ENCODE data around the gene DROSHA.

DROSHA gene

DNA sequence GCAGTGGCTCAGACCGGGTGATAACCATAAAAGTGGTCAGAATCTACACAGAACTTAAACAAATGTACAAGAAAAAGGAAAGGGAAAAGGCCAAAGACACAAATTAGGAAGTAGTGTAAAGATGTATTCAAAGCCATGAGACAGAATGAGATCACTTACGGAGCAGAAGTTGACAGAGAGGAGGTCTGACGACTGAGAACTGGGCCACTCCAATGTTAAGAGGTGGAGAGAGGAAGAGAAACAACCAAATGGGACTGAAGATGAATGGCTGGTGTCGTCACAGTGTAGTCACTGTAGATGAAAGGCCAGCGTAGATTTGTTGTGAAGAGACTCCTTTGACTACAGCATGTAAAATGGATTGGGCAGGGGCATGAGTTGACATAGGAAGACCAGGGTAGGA is 114.4 kb downstream of the DROSHA start:
- peaks cover 84% of the 10 kb centered on the region for H3K36me3 ChIP-seq (ENCODE audit: control insufficient read depth, insufficient read depth, low read length)
- no peaks in the 10 kb centered on the region for H3K4me1 ChIP-seq (ENCODE audit: control insufficient read depth, insufficient read depth, low read length)
- H3K9ac ChIP-seq (ENCODE audit: low read depth, low read length) = no peak overlapping the region
- no peak overlapping the region for H3K4me3 ChIP-seq (ENCODE audit: low read depth, low read length)
- no peak overlapping the region for H3K27ac ChIP-seq (ENCODE audit: low read depth, low read length)
- no peaks in the 10 kb centered on the region for H3K27me3 ChIP-seq (ENCODE audit: control insufficient read depth, insufficient read depth, low read length)
- H3K9me3 ChIP-seq (ENCODE audit: control insufficient read depth, insufficient read depth, low read length) = no peaks in the 10 kb centered on the region

DNA sequence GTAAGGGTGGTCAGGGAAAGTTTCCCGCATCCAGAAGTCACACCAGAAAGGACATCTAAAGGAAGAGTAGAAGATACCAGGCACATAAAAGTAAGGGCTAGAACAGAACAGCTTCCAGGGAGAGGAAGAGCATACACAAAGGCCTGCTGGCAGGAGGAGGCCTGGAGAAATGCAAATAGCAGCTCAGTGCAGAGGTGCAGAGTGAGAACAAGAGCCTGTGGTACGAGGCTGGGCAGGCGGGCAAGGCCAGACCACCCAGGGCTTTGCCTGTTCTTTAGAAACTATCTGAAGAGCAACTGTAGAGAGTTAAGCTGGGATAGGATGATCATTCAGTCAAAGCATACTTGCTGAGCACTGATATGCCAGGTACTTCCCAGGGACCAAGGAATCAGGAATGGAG is 115.3 kb downstream of the DROSHA start:
- Histone ChIP-seq H3K4me1 (ENCODE audit: control insufficient read depth, insufficient read depth, low read length) (no peaks in the 10 kb centered on the region), H3K9ac (ENCODE audit: low read depth, low read length) (no peak overlapping the region), H3K27ac (ENCODE audit: low read depth, low read length) (no peak overlapping the region), H3K9me3 (ENCODE audit: control insufficient read depth, insufficient read depth, low read length) (no peaks in the 10 kb centered on the region), H3K27me3 (ENCODE audit: control insufficient read depth, insufficient read depth, low read length) (no peaks in the 10 kb centered on the region), H3K36me3 (ENCODE audit: control insufficient read depth, insufficient read depth, low read length) (peaks cover 84% of the 10 kb centered on the region), H3K4me3 (ENCODE audit: low read depth, low read length) (no peak overlapping the region)

DNA sequence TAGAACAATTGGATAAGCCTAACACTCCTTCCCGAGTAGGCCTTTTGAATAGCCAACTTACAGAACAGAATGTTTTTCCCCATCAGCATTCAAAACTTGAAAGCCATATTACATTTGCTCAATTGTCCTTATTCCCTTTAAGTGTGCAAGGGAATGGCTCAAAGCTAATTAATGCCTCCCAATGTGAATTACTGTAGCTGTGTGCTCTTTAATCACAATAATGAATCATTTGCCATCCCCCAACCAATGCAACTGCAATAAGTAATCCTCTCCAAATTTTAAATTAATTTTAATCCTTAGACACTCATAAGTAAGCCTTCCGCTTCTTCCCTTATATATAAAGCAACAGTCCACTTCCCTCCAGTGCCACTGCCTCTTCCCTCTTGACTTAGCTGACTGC is 115.9 kb downstream of the DROSHA start:
- Histone ChIP-seq H3K9me3 (ENCODE audit: control insufficient read depth, insufficient read depth, low read length) (no peaks in the 10 kb centered on the region), H3K36me3 (ENCODE audit: control insufficient read depth, insufficient read depth, low read length) (peaks cover 79% of the 10 kb centered on the region), H3K4me1 (ENCODE audit: control insufficient read depth, insufficient read depth, low read length) (no peaks in the 10 kb centered on the region), H3K4me3 (ENCODE audit: low read depth, low read length) (no peak overlapping the region), H3K9ac (ENCODE audit: low read depth, low read length) (no peak overlapping the region), H3K27me3 (ENCODE audit: control insufficient read depth, insufficient read depth, low read length) (no peaks in the 10 kb centered on the region), H3K27ac (ENCODE audit: low read depth, low read length) (no peak overlapping the region)

DNA sequence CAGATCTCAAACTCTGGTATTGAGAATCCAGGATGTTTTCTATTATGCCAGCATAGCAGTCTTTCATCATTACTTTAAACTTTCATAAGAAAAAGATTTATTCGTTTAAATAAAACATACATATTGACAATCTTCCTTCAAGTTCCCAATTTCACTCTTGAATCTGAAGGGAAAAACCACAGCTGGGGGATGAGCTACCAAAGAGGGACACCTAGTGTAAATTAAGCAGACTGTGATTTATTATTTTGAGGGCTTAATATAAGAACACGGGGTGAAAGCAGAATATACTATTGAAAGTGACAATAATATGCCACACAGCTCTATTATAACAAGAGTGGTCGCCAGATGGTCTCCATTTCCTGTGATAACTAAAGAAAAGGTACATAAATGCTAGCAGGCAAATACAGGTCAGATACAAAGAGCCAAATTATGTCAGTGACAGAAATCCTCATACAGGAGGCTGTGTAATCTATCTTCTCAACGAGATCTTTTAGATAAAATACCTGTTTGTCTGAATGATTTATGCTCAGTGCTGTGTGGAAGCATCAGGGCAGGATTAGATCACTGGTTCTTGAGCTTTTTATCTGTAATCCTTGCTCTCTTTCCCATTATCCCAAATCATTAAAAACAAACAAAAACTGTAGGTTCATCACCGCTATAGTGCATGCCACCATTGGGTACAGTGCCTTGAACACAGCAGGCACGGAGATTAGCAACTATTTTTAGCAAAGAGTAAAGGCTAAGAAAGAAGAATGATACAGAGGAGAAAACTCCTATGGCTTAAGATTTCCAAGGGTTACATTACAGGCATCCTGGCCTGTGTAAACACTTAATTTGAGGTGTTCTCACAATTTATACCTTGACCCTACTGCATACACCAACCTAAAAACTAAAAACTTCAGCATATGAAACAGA is 116.6 kb downstream of the DROSHA start:
- H3K36me3 ChIP-seq (ENCODE audit: control insufficient read depth, insufficient read depth, low read length) = peaks cover 79% of the 10 kb centered on the region
- no peaks in the 10 kb centered on the region for H3K9me3 ChIP-seq (ENCODE audit: control insufficient read depth, insufficient read depth, low read length)
- H3K4me1 ChIP-seq (ENCODE audit: control insufficient read depth, insufficient read depth, low read length) = no peaks in the 10 kb centered on the region
- H3K27me3 ChIP-seq (ENCODE audit: control insufficient read depth, insufficient read depth, low read length) = no peaks in the 10 kb centered on the region
- H3K4me3 ChIP-seq (ENCODE audit: low read depth, low read length) = no peak overlapping the region
- H3K9ac ChIP-seq (ENCODE audit: low read depth, low read length) = no peak overlapping the region
- H3K27ac ChIP-seq (ENCODE audit: low read depth, low read length) = no peak overlapping the region

DNA sequence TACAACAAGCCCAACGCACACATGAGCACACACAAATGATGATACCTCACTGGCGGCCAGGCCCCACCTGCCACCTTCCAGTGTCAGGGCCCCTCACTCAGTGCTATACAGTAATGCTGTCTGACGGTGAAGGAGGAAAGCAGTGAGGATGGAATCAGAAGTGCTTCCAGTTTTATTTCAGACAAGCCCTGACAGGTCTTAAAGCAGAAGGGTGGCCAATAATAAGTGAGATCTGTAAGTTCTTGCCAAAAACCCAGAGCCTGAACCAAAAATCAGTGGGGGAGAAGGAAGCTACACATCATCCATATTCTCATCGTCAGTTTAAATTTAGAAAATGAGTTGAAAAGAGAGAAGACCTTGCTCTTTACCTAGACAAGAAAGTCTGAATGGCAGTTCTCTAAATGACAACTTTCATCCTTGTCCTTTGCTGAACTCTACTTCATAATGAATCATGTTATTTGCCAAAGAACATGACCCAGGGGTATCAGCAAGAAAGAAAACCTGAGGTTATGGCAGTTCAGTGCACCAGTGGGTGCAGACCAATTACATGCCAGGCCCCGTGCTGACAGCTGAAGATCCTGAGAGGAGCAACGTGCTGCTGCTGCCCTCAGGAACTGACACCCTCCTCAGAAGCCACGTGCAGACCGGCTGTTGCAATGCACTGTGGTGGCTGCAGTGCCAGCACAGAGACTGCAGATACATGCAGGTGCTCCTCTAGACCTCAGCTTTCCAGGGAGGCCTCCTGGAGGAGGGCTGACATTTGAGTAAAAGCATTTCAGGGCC is 118.7 kb downstream of the DROSHA start:
- no peaks in the 10 kb centered on the region for H3K9me3 ChIP-seq (ENCODE audit: control insufficient read depth, insufficient read depth, low read length)
- H3K27ac ChIP-seq (ENCODE audit: low read depth, low read length) = no peak overlapping the region
- H3K9ac ChIP-seq (ENCODE audit: low read depth, low read length) = no peak overlapping the region
- no peak overlapping the region for H3K4me3 ChIP-seq (ENCODE audit: low read depth, low read length)
- H3K36me3 ChIP-seq (ENCODE audit: control insufficient read depth, insufficient read depth, low read length) = peaks cover 77% of the 10 kb centered on the region
- no peaks in the 10 kb centered on the region for H3K27me3 ChIP-seq (ENCODE audit: control insufficient read depth, insufficient read depth, low read length)
- no peaks in the 10 kb centered on the region for H3K4me1 ChIP-seq (ENCODE audit: control insufficient read depth, insufficient read depth, low read length)

DNA sequence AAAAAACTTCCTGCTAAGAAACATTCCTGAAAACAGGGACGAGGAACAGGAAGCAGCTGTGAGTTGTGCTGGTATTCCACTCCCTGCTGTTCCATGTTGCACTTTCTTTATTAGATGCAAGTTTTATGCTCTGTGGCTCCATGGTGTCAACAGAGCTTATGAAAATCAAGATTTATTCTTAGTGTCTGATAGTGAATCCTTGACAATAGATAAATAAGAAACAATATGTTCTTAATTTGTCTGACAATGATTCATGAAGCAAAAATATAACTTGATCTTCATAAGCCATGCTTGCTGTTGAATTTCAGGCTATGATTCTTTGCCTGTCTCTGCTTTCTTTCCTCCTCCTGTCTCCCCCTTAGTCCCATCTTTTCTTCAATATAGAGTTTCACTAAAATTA is 119.6 kb downstream of the DROSHA start:
- Histone ChIP-seq H3K4me3 (ENCODE audit: low read depth, low read length) (no peak overlapping the region), H3K27ac (ENCODE audit: low read depth, low read length) (no peak overlapping the region), H3K27me3 (ENCODE audit: control insufficient read depth, insufficient read depth, low read length) (no peaks in the 10 kb centered on the region), H3K9me3 (ENCODE audit: control insufficient read depth, insufficient read depth, low read length) (no peaks in the 10 kb centered on the region), H3K4me1 (ENCODE audit: control insufficient read depth, insufficient read depth, low read length) (no peaks in the 10 kb centered on the region), H3K36me3 (ENCODE audit: control insufficient read depth, insufficient read depth, low read length) (peaks cover 77% of the 10 kb centered on the region), H3K9ac (ENCODE audit: low read depth, low read length) (no peak overlapping the region)

DNA sequence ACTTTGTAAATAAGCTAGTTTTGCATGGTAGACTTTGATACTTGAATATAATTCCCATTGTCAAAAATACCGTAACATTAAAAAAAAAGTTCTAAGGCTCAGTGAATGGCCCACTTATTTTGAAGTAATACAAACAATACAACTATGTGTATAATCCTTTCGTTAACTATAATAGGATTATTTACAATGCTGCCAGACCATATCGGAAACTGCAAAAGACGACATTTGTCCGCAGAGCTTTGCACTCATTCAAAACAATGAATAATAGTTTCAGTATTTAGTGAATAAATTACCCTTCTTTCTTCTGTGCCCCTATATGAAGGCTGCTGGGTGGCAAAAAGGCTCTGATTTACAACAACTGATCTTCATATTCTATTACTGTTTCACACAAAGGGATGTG is 121.8 kb downstream of the DROSHA start:
- Histone ChIP-seq H3K27ac (ENCODE audit: low read depth, low read length) (no peak overlapping the region), H3K9me3 (ENCODE audit: control insufficient read depth, insufficient read depth, low read length) (no peaks in the 10 kb centered on the region), H3K4me3 (ENCODE audit: low read depth, low read length) (no peak overlapping the region), H3K36me3 (ENCODE audit: control insufficient read depth, insufficient read depth, low read length) (peaks cover 77% of the 10 kb centered on the region), H3K9ac (ENCODE audit: low read depth, low read length) (no peak overlapping the region), H3K4me1 (ENCODE audit: control insufficient read depth, insufficient read depth, low read length) (no peaks in the 10 kb centered on the region), H3K27me3 (ENCODE audit: control insufficient read depth, insufficient read depth, low read length) (no peaks in the 10 kb centered on the region)

DNA sequence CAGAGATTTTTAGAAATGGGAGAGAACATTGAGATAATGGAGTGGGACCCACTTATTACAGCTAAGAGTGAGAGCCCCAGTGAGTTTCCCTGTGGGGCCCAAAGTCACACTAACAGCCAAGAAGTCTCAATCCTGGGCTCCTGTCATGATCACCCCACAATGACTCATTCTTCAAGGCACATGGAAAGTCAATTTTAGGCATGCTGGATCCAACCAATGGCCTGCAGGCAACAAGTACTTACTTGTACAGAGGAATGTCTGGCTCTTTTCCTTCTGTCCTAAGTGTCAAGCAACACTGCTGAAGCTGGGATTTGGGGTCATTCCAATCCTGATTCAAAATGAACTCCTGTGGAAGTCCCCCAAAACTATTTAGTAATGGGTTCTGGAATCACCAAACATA is 123.1 kb downstream of the DROSHA start:
- Histone ChIP-seq H3K4me1 (ENCODE audit: control insufficient read depth, insufficient read depth, low read length) (no peaks in the 10 kb centered on the region), H3K9me3 (ENCODE audit: control insufficient read depth, insufficient read depth, low read length) (no peaks in the 10 kb centered on the region), H3K4me3 (ENCODE audit: low read depth, low read length) (no peak overlapping the region), H3K27ac (ENCODE audit: low read depth, low read length) (no peak overlapping the region), H3K9ac (ENCODE audit: low read depth, low read length) (no peak overlapping the region), H3K36me3 (ENCODE audit: control insufficient read depth, insufficient read depth, low read length) (peaks cover 81% of the 10 kb centered on the region), H3K27me3 (ENCODE audit: control insufficient read depth, insufficient read depth, low read length) (no peaks in the 10 kb centered on the region)

DNA sequence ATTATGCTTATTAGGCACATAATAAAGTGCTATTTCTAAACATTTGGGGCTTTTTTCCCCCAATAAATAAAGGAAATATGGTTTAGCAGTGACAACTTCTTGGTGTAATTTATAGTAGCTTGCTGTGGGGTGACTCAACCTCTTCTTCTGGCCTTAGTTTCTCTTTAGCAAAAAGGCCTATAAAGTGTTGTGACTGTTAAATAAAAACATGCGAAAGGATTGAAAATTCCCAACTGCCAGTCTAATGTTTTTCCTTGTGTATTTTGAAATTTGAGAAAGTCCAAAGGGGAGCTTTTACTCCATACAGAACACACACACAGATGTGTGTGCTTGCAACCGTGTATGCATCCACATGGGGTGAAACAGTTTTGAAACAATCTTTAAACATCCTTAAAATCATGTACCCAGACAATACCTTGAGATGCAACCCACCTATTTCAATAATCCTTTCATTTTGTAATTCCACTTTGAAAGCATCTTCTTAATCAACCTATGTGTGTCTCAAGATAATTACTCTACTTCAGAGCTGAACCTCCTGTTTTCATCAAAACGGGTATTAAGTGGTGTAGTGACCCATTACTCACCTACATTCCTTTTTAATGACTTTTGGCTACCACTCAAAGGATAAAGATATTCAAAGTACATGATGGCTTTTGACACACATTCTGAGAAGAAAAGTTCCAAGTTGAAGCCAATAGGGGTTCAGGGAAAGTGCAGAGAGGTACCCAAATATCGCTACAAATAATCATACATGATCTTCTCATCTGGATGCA is 123.8 kb downstream of the DROSHA start:
- no peak overlapping the region for H3K9ac ChIP-seq (ENCODE audit: low read depth, low read length)
- peaks cover 82% of the 10 kb centered on the region for H3K36me3 ChIP-seq (ENCODE audit: control insufficient read depth, insufficient read depth, low read length)
- H3K4me3 ChIP-seq (ENCODE audit: low read depth, low read length) = no peak overlapping the region
- H3K9me3 ChIP-seq (ENCODE audit: control insufficient read depth, insufficient read depth, low read length) = no peaks in the 10 kb centered on the region
- H3K27ac ChIP-seq (ENCODE audit: low read depth, low read length) = no peak overlapping the region
- no peaks in the 10 kb centered on the region for H3K27me3 ChIP-seq (ENCODE audit: control insufficient read depth, insufficient read depth, low read length)
- H3K4me1 ChIP-seq (ENCODE audit: control insufficient read depth, insufficient read depth, low read length) = no peaks in the 10 kb centered on the region

DNA sequence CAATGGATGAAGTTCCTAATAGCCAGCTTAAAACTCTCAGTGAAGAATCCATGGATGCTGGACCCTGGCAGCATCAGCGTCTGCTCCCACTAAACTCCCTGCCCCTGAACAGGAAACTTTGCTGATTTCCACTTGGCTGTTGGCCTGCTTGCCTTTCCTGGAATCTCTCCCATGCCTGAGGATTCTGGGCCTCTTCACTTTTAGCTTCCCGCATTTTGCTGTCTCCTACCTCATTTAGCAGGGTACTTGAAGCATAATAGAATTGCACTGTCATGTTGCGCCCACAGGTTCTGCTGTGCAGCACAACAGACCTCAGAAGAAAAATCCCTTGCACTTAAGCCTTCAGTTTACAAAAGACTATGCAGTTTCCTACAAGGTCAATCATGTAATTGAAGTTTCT is 127.6 kb downstream of the DROSHA start:
- Histone ChIP-seq H3K27ac (ENCODE audit: low read depth, low read length) (no peak overlapping the region), H3K36me3 (ENCODE audit: control insufficient read depth, insufficient read depth, low read length) (peaks cover 71% of the 10 kb centered on the region), H3K27me3 (ENCODE audit: control insufficient read depth, insufficient read depth, low read length) (no peaks in the 10 kb centered on the region), H3K9ac (ENCODE audit: low read depth, low read length) (no peak overlapping the region), H3K9me3 (ENCODE audit: control insufficient read depth, insufficient read depth, low read length) (no peaks in the 10 kb centered on the region), H3K4me1 (ENCODE audit: control insufficient read depth, insufficient read depth, low read length) (no peaks in the 10 kb centered on the region), H3K4me3 (ENCODE audit: low read depth, low read length) (no peak overlapping the region)
